Measurements from ENCODE around the gene RARG. TPM values are rescaled to one million over a fixed set of nuclear protein-coding genes. Genes with fewer than 3 reads are reported as not detected.
"Not testable (repeated sequence)": the region's sequence is repeated elsewhere in the genome, so short reads cannot be mapped to it uniquely, and the experiment has no call there.

The RARG gene
- total and polyA plus RNA-seq, 2 donors (not counting 3 experiments of a cell fraction or from before 2014, with no cell fraction given) = 9.9 to 19.5 TPM

- intact Hi-C loops (cut with micrococcal nuclease) = no loop called here
- Histone ChIP-seq H2AFZ (ENCODE audit: low read depth, low read length) (no peak overlapping the region), H4K20me1 (replicated peaks; ENCODE audit: control insufficient read depth, extremely low read depth, insufficient read depth, low read length) (no peaks in the 10 kb centered on the region), H3K9ac (replicated peaks; ENCODE audit: extremely low read depth, insufficient read depth, low read length) (no peak overlapping the region), H3K79me2 (ENCODE audit: control insufficient read depth, insufficient read depth, low read length) (no peaks in the 10 kb centered on the region), H3K27me3 (ENCODE audit: control insufficient read depth in 2 of 2, insufficient read depth in 2 of 2, low read length in 2 of 2) (no peaks in the 10 kb centered on the region), H3K9me3 (replicated peaks; ENCODE audit: control insufficient read depth, insufficient read depth, low read length) (no peaks in the 10 kb centered on the region), H3K9me1 (replicated peaks; ENCODE audit: control insufficient read depth, extremely low read depth, insufficient read depth, low read length) (no peaks in the 10 kb centered on the region), H3K4me3 (replicated peaks in 1 of 3; ENCODE audit: insufficient read depth in 1 of 3, low read depth in 1 of 3, low read length in 3 of 3) (no peak overlapping the region), H3K27ac (ENCODE audit: insufficient read depth, low read depth, low read length) (no peak overlapping the region), H3K4me2 (ENCODE audit: insufficient read depth, low read length) (no peak overlapping the region), H3K4me1 (ENCODE audit: control insufficient read depth, extremely low read depth, insufficient read depth, low read length) (no peaks in the 10 kb centered on the region), H3K36me3 (ENCODE audit: control insufficient read depth in 2 of 2, extremely low read depth in 1 of 2, insufficient read depth in 2 of 2, low read length in 2 of 2) (no peaks in the 10 kb centered on the region)
- dilution Hi-C loops (cut with MboI; ENCODE audit: extremely low pct_ligation_motif_present, low sequenced_read_pairs) = no loop called here
- peak; percentile 4 for FAIRE-seq
- DNase-seq (ENCODE audit: low read depth, low spot score) = no peak
- no TSS peak for BruUV-seq (replicated peaks)
- CTCF ChIA-PET = no interaction called here
- POLR2A ChIA-PET = no interaction called here
- TF ChIP-seq JUN (IDR thresholded peaks at IDR 0.05; ENCODE audit: borderline replicate concordance, insufficient read depth, insufficient read length, low read depth) = no peak
- TF ChIP-seq POLR2A (IDR thresholded peaks at IDR 0.05; ENCODE audit: low read depth, low read length) = no peak
- TF ChIP-seq MYC (IDR thresholded peaks at IDR 0.05; ENCODE audit: low read depth, low read length) = no peak
- TF ChIP-seq POLR2AphosphoS5 (IDR thresholded peaks at IDR 0.05; ENCODE audit: insufficient read depth, low read depth, low read length) = no peak
- no peak for TF ChIP-seq GATA2 (IDR thresholded peaks at IDR 0.05; ENCODE audit: insufficient read depth, insufficient read length, low read depth, low read length)
- no peak for TF ChIP-seq CTCF (IDR thresholded peaks at IDR 0.05; ENCODE audit: extremely low read depth in 1 of 2, insufficient read depth in 1 of 2, low read depth in 1 of 2, low read length in 2 of 2)
- no peak for TF ChIP-seq MAX (IDR thresholded peaks at IDR 0.05; ENCODE audit: insufficient read depth, insufficient read length)
Observed at GRCh38 chr12:53204351-53204750, 27.7 kb downstream of the RARG start.

- CTCF ChIA-PET = interaction anchor here (1.0 to 1.5 kb wide), 6 partner anchors 8 to 136 kb away, joined by 3 to 8 read pairs (median 4); no protein-coding TSS in a partner anchor
Observed at GRCh38 chr12:53202316-53202715, 29.7 kb downstream of the RARG start.

More at GRCh38 chr12:53202316-53202715, 29.7 kb downstream of the RARG start:
- H4K20me1 ChIP-seq (replicated peaks; ENCODE audit: control insufficient read depth, extremely low read depth, insufficient read depth, low read length); H3K4me3 ChIP-seq (replicated peaks in 1 of 3; ENCODE audit: insufficient read depth in 1 of 3, low read depth in 1 of 3, low read length in 3 of 3); dilution Hi-C loops (cut with MboI; ENCODE audit: extremely low pct_ligation_motif_present, low sequenced_read_pairs); H3K9me1 ChIP-seq (replicated peaks; ENCODE audit: control insufficient read depth, extremely low read depth, insufficient read depth, low read length); H3K27ac ChIP-seq (ENCODE audit: insufficient read depth, low read depth, low read length); H3K27me3 ChIP-seq (ENCODE audit: control insufficient read depth in 2 of 2, insufficient read depth in 2 of 2, low read length in 2 of 2); FAIRE-seq; H3K4me1 ChIP-seq (ENCODE audit: control insufficient read depth, extremely low read depth, insufficient read depth, low read length); H3K4me2 ChIP-seq (ENCODE audit: insufficient read depth, low read length); DNase-seq (ENCODE audit: low read depth, low spot score); H2AFZ ChIP-seq (ENCODE audit: low read depth, low read length); BruUV-seq (replicated peaks); POLR2A ChIA-PET; H3K9me3 ChIP-seq (replicated peaks; ENCODE audit: control insufficient read depth, insufficient read depth, low read length); H3K36me3 ChIP-seq (ENCODE audit: control insufficient read depth in 2 of 2, extremely low read depth in 1 of 2, insufficient read depth in 2 of 2, low read length in 2 of 2); H3K9ac ChIP-seq (replicated peaks; ENCODE audit: extremely low read depth, insufficient read depth, low read length); H3K79me2 ChIP-seq (ENCODE audit: control insufficient read depth, insufficient read depth, low read length); intact Hi-C loops (cut with micrococcal nuclease): not testable (repeated sequence)
